Daoy (cell line): ENCODE data around the gene SAT1. TPM values are rescaled to one million over a fixed set of nuclear protein-coding genes. Genes with fewer than 3 reads are reported as not detected.

ENCODE experiments used
- DNase-seq: peaks from one replicate; pipeline ENCODE4 v3.0.0-alpha.2; 2015; ENCODE audit warnings: low read depth
- total RNA-seq: library from RNA; depleted of rRNA; stranded (reverse); fragments of >200 nt; shearing (Covaris generic); gene quantifications from 2 replicates; pipeline ENCODE4 v1.2.3, GENCODE V29; 2014; rRNA removed

Gene SAT1
- total RNA-seq, 1 experiment from 2014 or later, result 56.4 TPM

GRCh38 chrX:23810279-23810678 is 27.3 kb downstream of the SAT1 start:
- DNase-seq, result no peak

- DNase-seq, result no peak
Measured at GRCh38 chrX:23811108-23811651, 28.2 kb downstream of the SAT1 start.

GRCh38 chrX:23811656-23812055 is 28.7 kb downstream of the SAT1 start:
- DNase-seq, result no peak

GRCh38 chrX:23813808-23814207 is 30.8 kb downstream of the SAT1 start:
- DNase-seq, result no peak

- DNase-seq, result no peak
Measured at GRCh38 chrX:23815376-23815775, 32.4 kb downstream of the SAT1 start.

- no peak for DNase-seq
Measured at GRCh38 chrX:23816179-23816578, 33.2 kb downstream of the SAT1 start.

- no peak for DNase-seq
Measured at GRCh38 chrX:23817979-23818336, 35.0 kb downstream of the SAT1 start.

GRCh38 chrX:23819385-23820234 is 36.6 kb downstream of the SAT1 start:
- DNase-seq, result peak; percentile 18

- DNase-seq, result peak; percentile 28
Measured at GRCh38 chrX:23820235-23820782, 37.3 kb downstream of the SAT1 start.

- no peak for DNase-seq
Measured at GRCh38 chrX:23821847-23822246, 38.9 kb downstream of the SAT1 start.

GRCh38 chrX:23822397-23822796 is 39.4 kb downstream of the SAT1 start:
- no peak for DNase-seq

GRCh38 chrX:23822841-23823240 is 39.9 kb downstream of the SAT1 start:
- no peak for DNase-seq

- no peak for DNase-seq
Measured at GRCh38 chrX:23825675-23826074, 42.7 kb downstream of the SAT1 start.

- DNase-seq, result no peak
Measured at GRCh38 chrX:23826216-23826615, 43.2 kb downstream of the SAT1 start.

GRCh38 chrX:23826653-23827052 is 43.7 kb downstream of the SAT1 start:
- no peak for DNase-seq

GRCh38 chrX:23828881-23829280 is 45.9 kb downstream of the SAT1 start:
- no peak for DNase-seq

- DNase-seq, result no peak
Measured at GRCh38 chrX:23832721-23833120, 49.7 kb downstream of the SAT1 start.

Other genes starting within 250 kb of the SAT1 start
- 208 and 222 TPM in 2 replicates for gene PRDX4, start 115.7 kb upstream of the SAT1 start, total RNA-seq
- 75.4 and 85.5 TPM in 2 replicates for gene ACOT9, start 39.9 kb upstream of the SAT1 start, total RNA-seq
- gene APOO, start 124.8 kb downstream of the SAT1 start, total RNA-seq, result 29.4 and 49.9 TPM in 2 replicates
- gene CXorf58, start 124.8 kb downstream of the SAT1 start, total RNA-seq, result not detected in 2 replicates
- 8.2 and 9.4 TPM in 2 replicates for gene KLHL15, start 244.0 kb downstream of the SAT1 start, total RNA-seq